Measurements from ENCODE around the gene MPV17L. TPM values are rescaled to one million over a fixed set of nuclear protein-coding genes. Genes with fewer than 3 reads are reported as not detected.

The MPV17L gene
- total RNA-seq, 6 experiments from 2014 or later = not detected

GRCh38 chr16:15443753-15444152 is 48.2 kb downstream of the MPV17L start:
- Mint-ChIP-seq H3K4me1 (ENCODE audit: low read depth) (peaks cover 34% of the 10 kb centered on the region), H3K27me3 (ENCODE audit: insufficient read depth) (no peaks in the 10 kb centered on the region; the same call in 1 of the 2 replicates), H3K27ac (no peak overlapping the region), H3K4me3 (no peak overlapping the region), H3K36me3 (ENCODE audit: low read depth) (peaks cover 14% of the 10 kb centered on the region), H3K9me3 (peaks cover 6% of the 10 kb centered on the region)
- DNase-seq = no peak
- TF ChIP-seq, protein P1, sequence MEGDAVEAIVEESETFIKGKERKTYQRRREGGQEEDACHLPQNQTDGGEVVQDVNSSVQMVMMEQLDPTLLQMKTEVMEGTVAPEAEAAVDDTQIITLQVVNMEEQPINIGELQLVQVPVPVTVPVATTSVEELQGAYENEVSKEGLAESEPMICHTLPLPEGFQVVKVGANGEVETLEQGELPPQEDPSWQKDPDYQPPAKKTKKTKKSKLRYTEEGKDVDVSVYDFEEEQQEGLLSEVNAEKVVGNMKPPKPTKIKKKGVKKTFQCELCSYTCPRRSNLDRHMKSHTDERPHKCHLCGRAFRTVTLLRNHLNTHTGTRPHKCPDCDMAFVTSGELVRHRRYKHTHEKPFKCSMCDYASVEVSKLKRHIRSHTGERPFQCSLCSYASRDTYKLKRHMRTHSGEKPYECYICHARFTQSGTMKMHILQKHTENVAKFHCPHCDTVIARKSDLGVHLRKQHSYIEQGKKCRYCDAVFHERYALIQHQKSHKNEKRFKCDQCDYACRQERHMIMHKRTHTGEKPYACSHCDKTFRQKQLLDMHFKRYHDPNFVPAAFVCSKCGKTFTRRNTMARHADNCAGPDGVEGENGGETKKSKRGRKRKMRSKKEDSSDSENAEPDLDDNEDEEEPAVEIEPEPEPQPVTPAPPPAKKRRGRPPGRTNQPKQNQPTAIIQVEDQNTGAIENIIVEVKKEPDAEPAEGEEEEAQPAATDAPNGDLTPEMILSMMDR (IDR thresholded peaks at IDR 0.05) = no peak

GRCh38 chr16:15444264-15444663 is 48.7 kb downstream of the MPV17L start:
- Mint-ChIP-seq H3K27me3 (ENCODE audit: insufficient read depth) (no peaks in the 10 kb centered on the region; the same call in 1 of the 2 replicates), H3K4me3 (no peak overlapping the region), H3K4me1 (ENCODE audit: low read depth) (peaks cover 29% of the 10 kb centered on the region), H3K9me3 (peaks cover 6% of the 10 kb centered on the region), H3K36me3 (ENCODE audit: low read depth) (peaks cover 14% of the 10 kb centered on the region), H3K27ac (no peak overlapping the region)
- TF ChIP-seq, protein P1 (IDR thresholded peaks at IDR 0.05) = no peak
- no peak for DNase-seq

DNA sequence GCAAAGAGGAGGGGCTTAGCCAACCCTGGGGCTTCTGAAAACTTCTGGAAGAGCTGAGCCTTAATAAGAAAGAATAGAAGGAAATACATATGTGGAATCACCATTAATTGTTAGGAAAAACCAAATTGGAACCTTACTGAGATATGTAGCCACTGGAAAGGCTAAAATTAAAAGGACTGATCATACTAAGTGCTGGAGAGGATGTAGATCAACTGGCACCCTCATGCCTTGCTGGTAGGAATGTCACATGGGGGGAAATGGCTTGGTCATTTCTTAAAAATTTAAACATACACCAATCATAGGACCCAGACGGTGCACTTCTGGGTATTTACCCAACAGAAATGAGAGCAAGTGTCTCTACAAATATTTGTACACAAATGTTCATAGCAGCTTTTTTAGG is 49.9 kb downstream of the MPV17L start:
- Mint-ChIP-seq H3K36me3 (ENCODE audit: low read depth) (peaks cover 14% of the 10 kb centered on the region), H3K4me3 (no peak overlapping the region), H3K27me3 (ENCODE audit: insufficient read depth) (no peaks in the 10 kb centered on the region; the same call in 1 of the 2 replicates), H3K27ac (no peak overlapping the region), H3K9me3 (peaks cover 6% of the 10 kb centered on the region), H3K4me1 (ENCODE audit: low read depth) (peaks cover 17% of the 10 kb centered on the region)
- TF ChIP-seq, protein P1 (IDR thresholded peaks at IDR 0.05) = no peak
- no peak for DNase-seq

DNA sequence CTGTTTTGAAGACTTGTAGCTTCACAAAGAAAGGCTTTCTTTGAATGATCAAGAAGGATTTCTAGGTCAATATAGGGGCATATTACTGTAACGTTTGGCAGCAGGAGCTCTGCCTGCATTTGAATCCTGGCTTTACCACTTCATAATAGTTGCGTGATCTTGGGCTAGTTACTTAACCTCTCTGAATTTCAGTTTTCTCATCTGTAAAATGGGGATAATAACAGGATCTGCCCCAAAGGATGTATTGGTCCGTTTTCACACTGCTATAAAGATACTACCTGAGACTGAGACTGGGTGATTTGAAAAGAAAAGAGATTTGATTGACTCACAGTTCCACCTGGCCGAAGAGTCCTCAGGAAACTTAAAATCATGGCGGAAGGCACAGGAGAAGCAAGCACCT is 51.3 kb downstream of the MPV17L start:
- Mint-ChIP-seq H3K4me1 (ENCODE audit: low read depth) (peaks cover 3% of the 10 kb centered on the region), H3K27me3 (ENCODE audit: insufficient read depth) (no peaks in the 10 kb centered on the region; the same call in 1 of the 2 replicates), H3K27ac (no peak overlapping the region), H3K4me3 (no peak overlapping the region), H3K9me3 (peaks cover 6% of the 10 kb centered on the region), H3K36me3 (ENCODE audit: low read depth) (peaks cover 14% of the 10 kb centered on the region)
- TF ChIP-seq, protein P1 (IDR thresholded peaks at IDR 0.05) = no peak
- DNase-seq = no peak

DNA sequence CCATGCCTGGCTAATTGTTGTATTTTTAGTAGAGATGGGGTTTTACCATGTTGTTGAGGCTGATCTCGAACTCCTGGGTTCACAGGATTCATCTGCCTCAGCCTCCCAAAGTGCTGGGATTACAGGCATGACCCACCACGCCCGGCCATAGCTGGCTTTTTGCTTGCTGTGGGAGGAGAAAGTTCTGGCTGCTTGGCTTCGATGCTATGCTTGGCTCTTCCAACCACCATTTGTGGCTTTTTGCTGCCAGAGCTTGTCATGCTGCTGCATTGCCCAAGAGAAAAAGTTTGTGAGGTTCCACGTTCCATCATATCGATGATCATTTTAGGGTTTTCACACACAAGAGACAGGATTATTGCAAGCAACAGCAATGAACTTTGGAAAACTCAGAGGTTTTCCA is 55.1 kb downstream of the MPV17L start:
- peaks cover 6% of the 10 kb centered on the region for H3K36me3 Mint-ChIP-seq (ENCODE audit: low read depth)
- TF ChIP-seq, protein P1 (IDR thresholded peaks at IDR 0.05) = no peak
- DNase-seq = no peak
- H3K9me3 Mint-ChIP-seq = no peaks in the 10 kb centered on the region; the same call in 1 of the 2 replicates
- H3K4me1 Mint-ChIP-seq (ENCODE audit: low read depth) = peaks cover 7% of the 10 kb centered on the region
- no peak overlapping the region for H3K4me3 Mint-ChIP-seq
- no peak overlapping the region for H3K27ac Mint-ChIP-seq
- H3K27me3 Mint-ChIP-seq (ENCODE audit: insufficient read depth) = no peaks in the 10 kb centered on the region
